Measurements from ENCODE around the gene LMBRD2.

The LMBRD2 gene

GRCh38 chr5:36125868-36126267 is 25.8 kb downstream of the LMBRD2 start:
- Histone ChIP-seq H3K4me1 (ENCODE audit: low read length) (no peaks in the 10 kb centered on the region), H3K36me3 (replicated peaks; ENCODE audit: insufficient read depth, low read length) (no peaks in the 10 kb centered on the region; the same call in 1 of the 2 replicates), H3K9me2 (replicated peaks; ENCODE audit: insufficient read depth, low read length) (no peaks in the 10 kb centered on the region), H3K4me3 (ENCODE audit: low read length) (no peak overlapping the region), H3K4me2 (ENCODE audit: low read depth, low read length) (no peak overlapping the region), H3F3A (ENCODE audit: insufficient read depth, low read length) (no peaks in the 10 kb centered on the region), H3K27ac (ENCODE audit: low read length) (no peak overlapping the region), H3K9ac (ENCODE audit: low read length) (no peak overlapping the region), H4K20me1 (ENCODE audit: insufficient read depth, low read length) (no peaks in the 10 kb centered on the region), H2AFZ (ENCODE audit: low read length) (no peak overlapping the region), H3K9me3 (replicated peaks; ENCODE audit: insufficient read depth, low read length) (no peaks in the 10 kb centered on the region), H3K79me2 (ENCODE audit: low read length) (no peaks in the 10 kb centered on the region), H3K27me3 (replicated peaks; ENCODE audit: insufficient read depth, low read length) (no peaks in the 10 kb centered on the region)
- DNase-seq, result no peak
- TF ChIP-seq CTCF (IDR thresholded peaks at IDR 0.05; ENCODE audit: low read length), result no peak
- no peak for TF ChIP-seq EZH2phosphoT487 (IDR thresholded peaks at IDR 0.05; ENCODE audit: low read length)
- no peak for TF ChIP-seq EZH2 (optimal IDR thresholded peaks at IDR 0.05; ENCODE audit: low read depth, low read length)

GRCh38 chr5:36111238-36111637 is 40.4 kb downstream of the LMBRD2 start:
- Histone ChIP-seq H3K9me3 (replicated peaks; ENCODE audit: insufficient read depth, low read length) (no peaks in the 10 kb centered on the region), H3K4me2 (ENCODE audit: low read depth, low read length) (no peak overlapping the region), H3K36me3 (replicated peaks; ENCODE audit: insufficient read depth, low read length) (no peaks in the 10 kb centered on the region; the same call in none of the 2 replicates), H3K79me2 (ENCODE audit: low read length) (no peaks in the 10 kb centered on the region), H3K4me3 (ENCODE audit: low read length) (no peak overlapping the region), H3K4me1 (ENCODE audit: low read length) (no peaks in the 10 kb centered on the region), H3K27ac (ENCODE audit: low read length) (no peak overlapping the region), H3K9ac (ENCODE audit: low read length) (no peak overlapping the region), H4K20me1 (ENCODE audit: insufficient read depth, low read length) (no peaks in the 10 kb centered on the region), H2AFZ (ENCODE audit: low read length) (no peak overlapping the region), H3K9me2 (replicated peaks; ENCODE audit: insufficient read depth, low read length) (no peaks in the 10 kb centered on the region), H3F3A (ENCODE audit: insufficient read depth, low read length) (no peaks in the 10 kb centered on the region), H3K27me3 (replicated peaks; ENCODE audit: insufficient read depth, low read length) (no peaks in the 10 kb centered on the region)
- DNase-seq, result no peak
- TF ChIP-seq EZH2 (optimal IDR thresholded peaks at IDR 0.05; ENCODE audit: low read depth, low read length) (no peak), CTCF (IDR thresholded peaks at IDR 0.05; ENCODE audit: low read length) (no peak), EZH2phosphoT487 (IDR thresholded peaks at IDR 0.05; ENCODE audit: low read length) (no peak)

- no peaks in the 10 kb centered on the region for H3F3A ChIP-seq (ENCODE audit: insufficient read depth, low read length)
- H3K9me3 ChIP-seq (replicated peaks; ENCODE audit: insufficient read depth, low read length), result no peaks in the 10 kb centered on the region
- H3K36me3 ChIP-seq (replicated peaks; ENCODE audit: insufficient read depth, low read length), result no peaks in the 10 kb centered on the region; the same call in none of the 2 replicates
- no peak overlapping the region for H3K9ac ChIP-seq (ENCODE audit: low read length)
- no peaks in the 10 kb centered on the region for H3K9me2 ChIP-seq (replicated peaks; ENCODE audit: insufficient read depth, low read length)
- no peak for TF ChIP-seq EZH2phosphoT487 (IDR thresholded peaks at IDR 0.05; ENCODE audit: low read length)
- TF ChIP-seq CTCF (IDR thresholded peaks at IDR 0.05; ENCODE audit: low read length), result no peak
- TF ChIP-seq EZH2 (optimal IDR thresholded peaks at IDR 0.05; ENCODE audit: low read depth, low read length), result no peak
- H2AFZ ChIP-seq (ENCODE audit: low read length), result no peak overlapping the region
- no peak overlapping the region for H3K4me2 ChIP-seq (ENCODE audit: low read depth, low read length)
- H4K20me1 ChIP-seq (ENCODE audit: insufficient read depth, low read length), result no peaks in the 10 kb centered on the region
- H3K4me1 ChIP-seq (ENCODE audit: low read length), result no peaks in the 10 kb centered on the region
- H3K4me3 ChIP-seq (ENCODE audit: low read length), result no peak overlapping the region
- no peak for DNase-seq
- H3K79me2 ChIP-seq (ENCODE audit: low read length), result no peaks in the 10 kb centered on the region
- H3K27me3 ChIP-seq (replicated peaks; ENCODE audit: insufficient read depth, low read length), result no peaks in the 10 kb centered on the region
- H3K27ac ChIP-seq (ENCODE audit: low read length), result no peak overlapping the region
Observed at GRCh38 chr5:36108758-36109460, 42.8 kb downstream of the LMBRD2 start.
